SK-N-MC (cell line): ENCODE results near the gene KIAA0825.

Experiments
- DNase-seq: peaks from one replicate; pipeline ENCODE4 v3.0.0-alpha.2; 2011; ENCODE audit warnings: low read depth, low spot score
- H3K27ac ChIP-seq: fragments of 200-600 bp; sonication (generic); 2 replicates; pipeline ENCODE4 v1.5.1; 2016; ENCODE audit warnings: mixed run types
- H3K36me3 ChIP-seq: fragments of 200-600 bp; sonication (generic); 2 replicates; pipeline ENCODE4 v1.6.1; 2017; ENCODE audit warnings: antibody characterized with exemption, low read length, mixed read lengths; ENCODE audit not compliant: insufficient read depth
- H3K4me3 ChIP-seq: fragments of 200-600 bp; sonication (generic); 2 replicates; pipeline ENCODE4 v1.5.1; 2016
- H3K9ac ChIP-seq: fragments of 200-600 bp; sonication (generic); 2 replicates; pipeline ENCODE4 v1.8.0; 2017; ENCODE audit warnings: mixed run types, mixed read lengths; ENCODE audit not compliant: insufficient read length
- H3K9me3 ChIP-seq: fragments of 200-600 bp; sonication (generic); 2 replicates; pipeline ENCODE4 v1.6.1; 2017; ENCODE audit warnings: low read depth, mild to moderate bottlenecking, antibody characterized with exemption, low read length, moderate library complexity, mixed read lengths
- EZH2 ChIP-seq: fragments of 200-600 bp; sonication (generic); IDR thresholded peaks from one replicate; pipeline ENCODE4 v1.6.1; 2017; ENCODE audit warnings: antibody characterized with exemption
- FOXP2 ChIP-seq: optimal IDR thresholded peaks from 2 replicates; pipeline ENCODE3; 2011; ENCODE audit warnings: mild to moderate bottlenecking, moderate library complexity; ENCODE audit not compliant: insufficient read depth; ENCODE audit errors: extremely low read length, control extremely low read depth
- POLR2AphosphoS5 ChIP-seq: IDR thresholded peaks from 2 replicates; pipeline ENCODE4 v1.6.1; 2012; ENCODE audit warnings: mild to moderate bottlenecking, low read depth, low read length, borderline replicate concordance

KIAA0825 gene

GRCh38 chr5:94313696-94314095 is 304.7 kb downstream of the KIAA0825 start:
- DNase-seq = no peak
- Histone ChIP-seq H3K9me3 (no peaks in the 10 kb centered on the region), H3K9ac (no peak overlapping the region), H3K4me3 (no peak overlapping the region), H3K36me3 (no peaks in the 10 kb centered on the region), H3K27ac (no peak overlapping the region)
- no peak for TF ChIP-seq EZH2
- no peak for TF ChIP-seq POLR2AphosphoS5
- TF ChIP-seq FOXP2 = no peak

- no peaks in the 10 kb centered on the region for H3K36me3 ChIP-seq
- DNase-seq = no peak
- no peak overlapping the region for H3K9ac ChIP-seq
- no peaks in the 10 kb centered on the region for H3K9me3 ChIP-seq
- H3K4me3 ChIP-seq = no peak overlapping the region
- TF ChIP-seq EZH2 (no peak), FOXP2 (no peak), POLR2AphosphoS5 (no peak)
- H3K27ac ChIP-seq = no peak overlapping the region
Observed at GRCh38 chr5:94313188-94313587, 305.2 kb downstream of the KIAA0825 start.

- no peaks in the 10 kb centered on the region for H3K9me3 ChIP-seq
- no peak for DNase-seq
- H3K36me3 ChIP-seq = no peaks in the 10 kb centered on the region
Observed at GRCh38 chr5:94312298-94312697, 306.1 kb downstream of the KIAA0825 start.

GRCh38 chr5:94310833-94311232 is 307.6 kb downstream of the KIAA0825 start:
- no peak for DNase-seq
- no peaks in the 10 kb centered on the region for H3K36me3 ChIP-seq
- TF ChIP-seq FOXP2 (no peak), EZH2 (no peak), POLR2AphosphoS5 (no peak)
- H3K9ac ChIP-seq = no peak overlapping the region
- no peaks in the 10 kb centered on the region for H3K9me3 ChIP-seq
- no peak overlapping the region for H3K4me3 ChIP-seq
- no peak overlapping the region for H3K27ac ChIP-seq

More at GRCh38 chr5:94312298-94312697, 306.1 kb downstream of the KIAA0825 start:
- TF ChIP-seq POLR2AphosphoS5 (no peak), FOXP2 (no peak), EZH2 (no peak)
- Histone ChIP-seq H3K27ac (no peak overlapping the region), H3K9ac (no peak overlapping the region), H3K4me3 (no peak overlapping the region)

GRCh38 chr5:94309141-94309540 is 309.3 kb downstream of the KIAA0825 start:
- no peaks in the 10 kb centered on the region for H3K36me3 ChIP-seq
- TF ChIP-seq POLR2AphosphoS5 (no peak), FOXP2 (no peak)
- no peak overlapping the region for H3K4me3 ChIP-seq
- no peaks in the 10 kb centered on the region for H3K9me3 ChIP-seq
- H3K9ac ChIP-seq = no peak overlapping the region
- H3K27ac ChIP-seq = no peak overlapping the region
- no peak for DNase-seq

GRCh38 chr5:94308442-94308841 is 310.0 kb downstream of the KIAA0825 start:
- TF ChIP-seq FOXP2 (no peak), EZH2 (no peak), POLR2AphosphoS5 (no peak)
- no peak overlapping the region for H3K4me3 ChIP-seq

GRCh38 chr5:94304146-94304545 is 314.3 kb downstream of the KIAA0825 start:
- Histone ChIP-seq H3K36me3 (no peaks in the 10 kb centered on the region), H3K9ac (no peak overlapping the region), H3K9me3 (no peaks in the 10 kb centered on the region), H3K4me3 (no peak overlapping the region), H3K27ac (no peak overlapping the region)
- DNase-seq = no peak
- no peak for TF ChIP-seq FOXP2

More at GRCh38 chr5:94308442-94308841, 310.0 kb downstream of the KIAA0825 start:
- Histone ChIP-seq H3K9ac (no peak overlapping the region), H3K27ac (no peak overlapping the region), H3K9me3 (no peaks in the 10 kb centered on the region), H3K36me3 (no peaks in the 10 kb centered on the region)
- no peak for DNase-seq

- Histone ChIP-seq H3K27ac (no peak overlapping the region), H3K9ac (no peak overlapping the region), H3K36me3 (no peaks in the 10 kb centered on the region), H3K4me3 (no peak overlapping the region), H3K9me3 (no peaks in the 10 kb centered on the region)
- DNase-seq = no peak
- TF ChIP-seq POLR2AphosphoS5 (no peak), FOXP2 (no peak), EZH2 (no peak)
Observed at GRCh38 chr5:94288937-94289336, 329.5 kb downstream of the KIAA0825 start.

- H3K4me3 ChIP-seq = no peak overlapping the region
- H3K9me3 ChIP-seq = no peaks in the 10 kb centered on the region
- TF ChIP-seq FOXP2 (no peak), POLR2AphosphoS5 (no peak), EZH2 (no peak)
- no peak for DNase-seq
- no peak overlapping the region for H3K9ac ChIP-seq
- no peak overlapping the region for H3K27ac ChIP-seq
- H3K36me3 ChIP-seq = no peaks in the 10 kb centered on the region
Observed at GRCh38 chr5:94285984-94286383, 332.4 kb downstream of the KIAA0825 start.
